HG03025 (cell line): Measurements from ENCODE around the gene CYP4A22.
"Not testable (repeated sequence)": the region's sequence is repeated elsewhere in the genome, so short reads cannot be mapped to it uniquely, and the experiment has no call there.

Source experiments
- ATAC-seq: cut with Tn5 transposase; IDR thresholded peaks from one replicate; pipeline ENCODE4 v1.9.1; 2021; ENCODE audit warnings: mild to moderate bottlenecking, moderate library complexity; ENCODE audit not compliant: unreplicated experiment, low FRiP score

CYP4A22 gene, protein sequence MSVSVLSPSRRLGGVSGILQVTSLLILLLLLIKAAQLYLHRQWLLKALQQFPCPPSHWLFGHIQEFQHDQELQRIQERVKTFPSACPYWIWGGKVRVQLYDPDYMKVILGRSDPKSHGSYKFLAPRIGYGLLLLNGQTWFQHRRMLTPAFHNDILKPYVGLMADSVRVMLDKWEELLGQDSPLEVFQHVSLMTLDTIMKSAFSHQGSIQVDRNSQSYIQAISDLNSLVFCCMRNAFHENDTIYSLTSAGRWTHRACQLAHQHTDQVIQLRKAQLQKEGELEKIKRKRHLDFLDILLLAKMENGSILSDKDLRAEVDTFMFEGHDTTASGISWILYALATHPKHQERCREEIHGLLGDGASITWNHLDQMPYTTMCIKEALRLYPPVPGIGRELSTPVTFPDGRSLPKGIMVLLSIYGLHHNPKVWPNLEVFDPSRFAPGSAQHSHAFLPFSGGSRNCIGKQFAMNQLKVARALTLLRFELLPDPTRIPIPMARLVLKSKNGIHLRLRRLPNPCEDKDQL

DNA sequence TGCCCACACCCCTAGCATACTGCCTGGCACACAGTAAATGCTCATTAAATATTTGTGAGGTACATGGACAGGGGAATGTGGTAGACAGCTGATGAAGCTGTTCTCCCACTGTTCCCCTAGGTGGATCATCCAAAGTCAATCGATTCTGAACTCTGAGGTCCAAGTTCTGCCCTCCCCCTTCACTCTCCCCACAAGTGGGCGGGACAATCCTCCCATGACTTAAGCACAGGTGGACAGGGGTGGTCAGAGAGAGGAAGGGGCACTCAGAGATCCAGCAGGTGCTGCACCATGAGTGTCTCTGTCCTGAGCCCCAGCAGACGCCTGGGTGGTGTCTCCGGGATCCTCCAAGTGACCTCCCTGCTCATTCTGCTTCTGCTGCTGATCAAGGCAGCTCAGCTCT, at the start of gene CYP4A22:
TSS of gene CYP4A22 (plus strand) at position 244 of the 400 bp plus-strand sequence. CDS start at position 289, 45 bp downstream.
- ATAC-seq = no peak

DNA sequence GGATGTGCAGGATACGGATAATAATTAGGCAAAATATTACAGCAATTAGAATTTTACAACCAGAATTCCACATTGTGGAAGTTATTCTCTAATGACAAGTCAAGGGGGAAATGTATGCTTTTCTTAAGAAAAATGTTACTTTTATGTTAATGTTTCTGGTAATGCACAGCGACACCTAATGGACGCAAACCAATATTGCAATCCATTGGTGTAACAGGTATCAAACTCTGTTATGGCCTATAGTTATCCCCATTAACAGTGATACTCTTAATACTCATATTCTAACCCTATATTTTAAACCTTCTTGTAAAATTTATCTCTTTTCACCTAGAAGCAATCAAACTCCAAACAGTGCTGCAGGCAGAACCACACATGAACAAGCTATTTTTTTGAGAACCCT, 47.9 kb upstream of the CYP4A22 start:
- ATAC-seq = not testable (repeated sequence)

DNA sequence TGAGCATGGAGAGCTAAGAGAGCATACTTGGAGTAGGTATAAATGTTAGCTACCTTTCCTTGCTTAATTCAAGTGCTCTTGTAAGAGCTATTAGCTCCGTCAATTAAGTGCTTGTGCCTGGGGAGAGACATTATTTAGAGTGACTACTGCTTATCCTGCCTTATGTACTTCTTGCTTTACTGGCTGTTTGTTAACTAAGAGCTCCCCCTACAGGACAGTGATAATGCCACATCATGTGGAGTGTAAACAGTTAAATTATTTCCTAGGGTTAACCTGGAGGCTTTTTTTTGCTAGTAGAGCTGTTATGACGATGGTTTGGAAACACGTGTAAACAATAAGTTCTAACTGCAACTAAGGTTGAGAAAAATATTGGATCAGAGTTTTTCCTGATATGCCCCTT, 45.8 kb upstream of the CYP4A22 start:
- ATAC-seq = not testable (repeated sequence)

DNA sequence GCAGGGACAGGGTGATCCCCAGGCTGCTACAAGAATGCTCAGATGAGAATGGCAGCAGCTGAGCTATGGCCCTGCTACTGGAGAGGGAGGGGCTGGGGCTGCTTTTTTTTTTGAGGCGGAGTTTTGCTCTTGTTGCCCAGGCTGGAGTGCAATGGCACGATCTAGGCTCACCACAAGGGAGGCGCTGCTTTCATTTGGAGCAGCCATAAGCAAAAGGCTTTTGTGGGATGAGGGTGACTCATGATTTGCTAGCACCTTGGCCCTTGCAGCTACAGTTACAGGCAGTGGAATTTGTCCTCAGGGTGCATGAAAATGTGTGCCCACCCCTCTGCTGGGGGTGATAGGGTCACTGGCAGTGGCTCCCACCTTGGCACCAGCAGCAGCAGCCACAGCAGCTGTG, 32.4 kb upstream of the CYP4A22 start:
- ATAC-seq = no peak

DNA sequence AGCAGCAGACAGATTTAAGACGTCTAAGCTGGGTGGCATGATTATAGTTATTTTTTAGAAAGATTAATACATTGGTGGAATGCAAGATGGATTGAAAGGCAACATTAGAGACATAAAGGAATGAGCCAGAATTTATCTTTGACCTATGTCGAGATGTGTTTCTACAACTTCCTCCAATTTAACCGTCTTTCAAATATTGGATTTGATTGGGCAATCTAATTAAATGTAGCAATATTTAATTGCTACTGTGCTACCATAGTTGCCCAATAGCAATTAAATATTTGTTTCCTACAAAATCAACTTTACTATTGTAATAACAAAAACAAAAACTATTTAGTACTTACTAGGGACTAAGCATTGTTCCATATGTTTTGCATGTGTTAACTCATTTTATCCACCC, 30.4 kb upstream of the CYP4A22 start:
- ATAC-seq = no peak

DNA sequence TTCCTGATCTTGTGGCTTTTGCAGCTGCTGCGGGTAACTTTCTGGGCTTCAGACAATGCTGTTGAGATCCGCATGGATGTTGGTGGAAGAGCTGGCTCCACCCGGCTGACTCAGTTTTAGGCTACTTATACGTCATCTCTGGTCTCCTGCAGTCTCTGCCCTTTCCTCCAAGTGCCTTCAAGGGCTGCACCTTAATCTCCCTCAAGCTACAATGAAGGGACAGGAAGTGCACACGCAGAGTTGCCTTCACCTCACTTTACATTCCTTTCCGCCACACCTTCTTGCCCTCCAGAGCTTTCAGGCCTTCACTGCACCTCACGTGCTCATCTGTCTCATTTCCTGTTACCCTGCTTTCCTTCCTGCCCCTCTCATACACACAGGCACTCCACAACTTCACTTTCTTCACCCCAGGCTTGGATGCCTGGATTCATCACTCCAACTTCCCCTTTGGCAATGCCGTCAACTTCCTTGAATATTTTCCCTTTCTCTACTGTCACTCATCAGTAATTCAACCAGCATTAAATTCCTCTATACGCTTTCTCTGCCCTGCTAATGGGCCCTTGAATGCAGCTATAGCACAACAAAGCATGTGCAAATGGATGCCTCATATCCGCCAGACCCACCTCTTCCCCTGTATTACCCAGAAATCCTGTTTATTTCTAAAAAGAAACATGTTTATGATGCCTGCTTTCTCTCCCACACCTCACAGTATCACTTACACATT, 29.2 kb upstream of the CYP4A22 start:
- ATAC-seq = not testable (repeated sequence)

DNA sequence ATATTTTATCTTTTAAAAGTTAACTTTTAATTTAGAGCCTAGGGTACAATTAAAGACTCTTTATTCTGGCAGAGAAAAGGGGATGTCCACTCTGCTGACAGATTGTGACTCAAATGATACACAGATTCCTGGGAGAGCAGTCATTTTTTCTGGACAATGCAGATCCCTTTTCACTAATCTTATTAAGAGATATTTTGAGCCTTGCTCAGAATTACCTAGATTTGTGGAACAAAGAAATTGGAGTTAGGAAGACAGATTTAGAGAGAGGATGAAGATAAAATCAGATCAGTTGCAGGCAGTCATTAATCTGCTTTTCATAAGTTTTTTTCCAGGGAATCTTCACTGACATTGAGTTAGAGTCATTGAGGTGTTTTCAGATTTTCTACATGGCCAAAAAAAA, 27.8 kb upstream of the CYP4A22 start:
- not testable (repeated sequence) for ATAC-seq

DNA sequence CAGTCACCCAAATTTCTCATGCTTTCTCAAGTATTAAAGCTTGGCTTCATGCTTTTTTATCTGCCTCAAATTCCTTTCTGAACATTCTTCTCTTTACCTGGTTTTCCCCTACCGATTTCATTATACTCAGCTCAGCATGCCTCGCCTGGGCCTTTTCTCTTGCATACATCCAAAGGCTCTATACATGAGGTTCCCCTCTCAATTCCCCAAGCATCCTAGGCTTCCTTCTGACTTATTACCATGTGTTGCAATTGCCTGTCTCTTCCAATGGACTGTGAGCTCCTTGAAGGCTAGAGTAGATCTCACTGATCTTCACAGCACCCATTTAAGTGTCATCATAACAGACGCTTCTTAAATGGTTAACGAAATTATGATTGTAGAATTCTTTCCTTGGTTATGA, 24.1 kb upstream of the CYP4A22 start:
- no peak for ATAC-seq

DNA sequence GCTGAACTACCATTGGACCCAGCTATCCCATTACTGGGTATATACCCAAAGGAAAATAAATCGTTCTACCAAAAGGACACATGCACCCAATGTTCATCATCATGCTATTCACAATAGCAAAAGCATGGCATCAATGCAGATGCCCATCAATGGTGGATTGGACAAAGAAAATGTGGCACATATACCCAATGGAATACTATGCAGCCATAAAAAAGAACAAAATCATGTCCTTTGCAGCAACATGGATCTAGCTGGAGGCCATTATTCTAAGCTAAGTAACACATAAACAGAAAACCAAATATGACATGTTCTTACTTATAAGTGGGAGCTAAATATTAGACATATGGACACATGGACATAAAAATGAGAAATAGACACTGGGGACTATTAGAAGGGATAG, 16.2 kb upstream of the CYP4A22 start:
- ATAC-seq = not testable (repeated sequence)

DNA sequence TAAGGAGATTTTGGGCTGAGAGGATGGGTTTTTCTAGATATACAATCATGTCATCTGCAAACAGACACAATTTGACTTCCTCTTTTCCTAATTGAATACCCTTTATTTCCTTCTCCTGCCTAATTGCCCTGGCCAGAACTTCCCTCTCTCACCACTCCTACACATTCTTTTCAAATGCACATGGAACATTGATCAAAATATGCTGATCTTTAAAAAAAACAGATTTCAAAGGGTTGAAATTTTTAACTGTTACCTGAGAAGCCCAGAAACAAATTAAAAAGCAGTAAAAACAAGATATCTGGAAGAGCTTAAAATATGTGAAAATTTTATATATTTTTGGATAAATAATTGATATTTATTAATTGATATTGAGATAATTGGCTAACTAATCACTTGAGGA, 12.4 kb upstream of the CYP4A22 start:
- not testable (repeated sequence) for ATAC-seq

DNA sequence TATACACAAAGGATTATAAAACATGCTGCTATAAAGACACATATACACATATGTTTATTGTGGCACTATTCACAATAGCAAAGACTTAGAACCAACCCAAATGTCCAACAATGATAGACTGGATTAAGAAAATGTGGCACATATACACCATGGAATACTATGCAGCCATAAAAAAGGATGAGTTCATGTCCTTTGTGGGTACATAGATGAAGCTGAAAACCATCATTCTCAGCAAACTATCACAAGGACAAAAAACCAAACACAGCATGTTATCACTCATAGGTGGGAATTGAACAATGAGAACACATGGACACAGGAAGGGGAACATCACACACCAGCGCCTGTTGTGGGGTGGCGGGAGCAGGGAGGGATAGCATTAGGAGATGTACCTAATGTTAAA, 10.2 kb upstream of the CYP4A22 start:
- ATAC-seq = not testable (repeated sequence)

DNA sequence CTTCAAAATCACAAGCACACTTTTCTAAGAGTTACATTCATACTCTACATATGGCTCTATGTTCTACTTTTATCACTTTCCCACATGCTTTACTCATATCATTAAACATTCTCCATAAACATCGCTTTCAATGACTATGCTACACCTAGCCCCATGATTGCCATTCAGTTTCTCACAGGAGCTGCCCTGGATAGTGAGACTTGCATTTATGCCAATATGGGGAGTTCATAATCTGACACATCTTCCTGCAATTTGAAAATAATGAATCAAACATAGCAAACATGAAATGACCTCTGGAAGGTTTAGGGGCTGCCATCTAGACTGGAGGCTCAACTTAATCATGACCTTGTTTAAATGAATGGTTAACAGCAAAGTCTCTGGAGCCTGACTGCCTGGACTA, 9.0 kb upstream of the CYP4A22 start:
- no peak for ATAC-seq

DNA sequence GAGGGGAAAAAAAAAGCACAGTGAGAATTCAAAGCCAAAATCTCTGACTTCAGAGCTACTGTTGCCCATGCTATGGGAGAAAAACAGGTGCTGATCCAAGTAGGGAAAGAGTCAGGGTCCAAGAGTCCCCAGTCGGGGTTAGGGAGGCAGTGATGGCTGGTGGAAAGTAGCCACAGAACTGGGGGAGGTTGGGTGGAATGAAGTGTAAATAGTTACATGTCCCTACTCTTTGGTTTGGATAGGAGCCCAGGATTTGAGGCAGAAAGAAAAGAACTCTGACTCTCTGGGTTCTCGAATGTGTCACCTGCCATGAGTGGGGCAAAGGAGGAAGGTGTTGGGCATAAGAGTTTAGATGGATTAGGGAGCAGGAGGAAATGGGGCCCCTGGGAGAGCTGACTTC, 8.4 kb upstream of the CYP4A22 start:
- ATAC-seq = not testable (repeated sequence)

DNA sequence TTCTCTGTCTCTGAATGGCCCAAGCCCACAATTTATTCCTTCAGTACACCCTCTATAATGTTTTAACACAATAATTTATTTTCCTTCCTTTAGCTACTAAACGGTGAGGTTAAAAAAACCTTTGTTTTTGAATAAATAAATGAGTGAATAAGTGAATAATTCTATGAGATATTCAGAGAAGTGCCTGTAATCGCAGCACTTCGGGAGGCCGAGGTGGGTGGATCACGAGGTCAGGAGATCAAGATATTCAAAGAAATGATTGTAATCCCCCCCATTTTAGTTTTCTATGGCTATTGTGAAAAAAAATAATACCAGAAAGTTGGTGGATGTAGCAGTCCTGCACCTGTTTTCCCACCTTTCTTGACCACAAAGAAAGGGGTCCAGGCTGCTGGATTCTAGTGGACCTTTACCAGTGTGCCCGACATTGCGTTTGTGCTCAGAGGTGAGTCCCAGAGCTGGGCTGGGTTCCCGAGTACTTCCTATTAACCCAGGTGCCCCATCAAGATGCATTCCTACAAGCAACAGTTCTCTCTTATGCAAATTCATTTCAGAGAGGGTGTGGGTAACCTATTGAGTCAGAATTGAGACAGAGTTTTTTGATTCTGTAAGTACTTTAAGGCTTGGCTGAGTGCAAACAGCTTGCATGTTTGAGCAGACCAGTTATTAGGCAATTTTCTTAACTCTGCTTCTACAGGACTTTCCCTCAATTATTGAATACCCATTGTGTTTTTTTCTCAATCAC, 7.6 kb upstream of the CYP4A22 start:
- ATAC-seq = not testable (repeated sequence)

DNA sequence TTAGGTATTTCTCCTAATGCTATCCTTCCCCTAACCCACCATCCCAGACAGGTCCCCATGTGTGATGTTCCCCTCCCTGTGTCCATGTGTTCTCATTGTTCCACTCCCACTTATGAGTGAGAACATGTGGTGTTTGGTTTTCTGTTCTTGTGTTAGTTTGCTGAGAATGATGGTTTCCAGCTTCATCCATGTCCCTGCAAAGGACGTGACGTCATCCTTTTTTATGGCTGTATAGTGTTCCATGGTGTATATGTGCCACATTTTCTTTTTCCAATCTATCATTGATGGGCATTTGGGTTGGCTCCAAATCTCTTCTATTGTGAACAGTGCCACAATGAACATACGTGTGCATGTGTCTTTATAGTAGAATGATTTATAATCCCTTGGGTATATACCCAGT, 4.6 kb upstream of the CYP4A22 start:
- not testable (repeated sequence) for ATAC-seq

DNA sequence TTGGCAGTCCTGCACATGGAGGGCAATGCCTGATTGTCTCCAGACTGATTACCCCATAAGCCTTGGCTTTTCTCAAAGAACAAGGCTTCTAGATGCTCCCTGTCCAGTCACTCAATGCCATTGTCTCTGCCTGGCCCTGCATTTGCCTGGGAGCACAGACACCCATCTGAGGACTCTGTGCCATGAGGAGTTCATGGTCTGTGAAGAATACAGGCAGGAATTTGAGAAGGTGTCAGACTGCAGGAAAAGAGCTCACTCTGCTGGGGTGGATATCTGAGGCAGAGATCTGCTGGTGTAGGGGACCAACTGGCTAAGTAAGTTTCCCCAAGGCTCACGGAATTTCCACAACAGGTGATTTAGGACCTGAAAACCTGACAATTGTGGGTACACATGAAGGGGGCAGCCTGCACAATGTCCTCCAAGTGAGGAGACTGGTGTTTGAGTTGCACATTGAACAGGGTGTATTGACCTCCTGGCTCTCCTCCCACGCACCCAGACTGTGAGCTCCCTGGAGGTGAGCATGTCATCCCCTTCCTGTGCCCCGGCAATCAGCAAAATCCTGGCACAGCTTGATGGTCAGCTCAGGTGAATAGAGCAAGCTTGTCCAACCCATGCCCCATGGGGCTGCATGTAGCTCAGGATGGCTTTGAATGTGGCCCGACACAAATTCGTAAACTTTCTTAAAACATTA, 829 bp downstream of the CYP4A22 start:
- no peak for ATAC-seq

DNA sequence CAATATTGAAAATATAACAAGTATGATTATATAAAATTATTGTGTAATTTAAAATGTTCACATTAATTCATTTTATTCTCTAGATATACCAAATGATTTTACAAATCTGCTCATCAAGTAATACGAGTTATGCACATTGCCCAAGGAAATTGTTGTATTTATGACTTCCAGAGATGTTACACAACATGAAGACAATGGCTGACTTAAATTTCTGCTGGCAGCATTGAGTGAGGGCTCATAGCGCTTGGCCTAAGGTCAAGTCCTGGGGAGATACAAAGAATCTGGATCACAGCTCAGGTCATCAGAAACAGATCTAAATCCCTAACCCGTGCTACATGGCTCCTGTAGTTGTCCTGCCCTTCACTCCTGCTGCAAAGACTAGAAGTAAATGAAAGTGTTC, 3.1 kb downstream of the CYP4A22 start:
- not testable (repeated sequence) for ATAC-seq

DNA sequence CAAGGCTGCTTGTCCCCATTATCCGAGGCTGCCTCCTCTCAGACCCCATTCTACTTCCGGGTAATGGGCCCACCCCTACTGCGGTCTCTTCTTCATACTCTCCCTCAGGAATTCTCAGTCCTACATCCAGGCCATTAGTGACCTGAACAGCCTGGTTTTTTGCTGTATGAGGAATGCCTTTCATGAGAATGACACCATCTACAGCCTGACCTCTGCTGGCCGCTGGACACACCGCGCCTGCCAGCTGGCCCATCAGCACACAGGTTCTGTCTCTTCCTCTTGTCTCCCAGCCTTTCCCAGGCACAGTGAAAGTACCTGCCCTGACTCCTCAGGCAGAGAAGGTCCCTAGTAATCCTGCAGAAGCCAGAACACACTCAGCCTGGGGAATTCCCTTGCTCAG, 6.4 kb downstream of the CYP4A22 start:
- ATAC-seq = not testable (repeated sequence)

DNA sequence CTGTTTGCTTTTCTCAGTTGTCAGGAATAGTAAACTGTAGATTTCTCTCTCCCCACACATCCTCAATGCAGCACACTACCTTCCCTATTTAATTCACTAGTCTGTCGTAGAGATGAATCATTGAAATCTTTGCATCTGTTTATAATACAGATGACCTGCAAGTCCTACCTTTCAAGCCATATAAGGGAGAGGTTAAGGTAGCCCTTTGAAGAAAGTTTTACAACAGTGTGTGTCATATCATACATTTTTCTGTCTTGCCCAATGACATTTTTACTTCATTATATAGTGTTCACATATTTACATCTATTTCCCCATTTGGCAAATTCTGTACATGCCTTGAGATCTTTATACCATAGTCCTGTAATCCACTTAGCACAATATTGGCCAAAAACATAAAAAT, 9.3 kb downstream of the CYP4A22 start:
- not testable (repeated sequence) for ATAC-seq

DNA sequence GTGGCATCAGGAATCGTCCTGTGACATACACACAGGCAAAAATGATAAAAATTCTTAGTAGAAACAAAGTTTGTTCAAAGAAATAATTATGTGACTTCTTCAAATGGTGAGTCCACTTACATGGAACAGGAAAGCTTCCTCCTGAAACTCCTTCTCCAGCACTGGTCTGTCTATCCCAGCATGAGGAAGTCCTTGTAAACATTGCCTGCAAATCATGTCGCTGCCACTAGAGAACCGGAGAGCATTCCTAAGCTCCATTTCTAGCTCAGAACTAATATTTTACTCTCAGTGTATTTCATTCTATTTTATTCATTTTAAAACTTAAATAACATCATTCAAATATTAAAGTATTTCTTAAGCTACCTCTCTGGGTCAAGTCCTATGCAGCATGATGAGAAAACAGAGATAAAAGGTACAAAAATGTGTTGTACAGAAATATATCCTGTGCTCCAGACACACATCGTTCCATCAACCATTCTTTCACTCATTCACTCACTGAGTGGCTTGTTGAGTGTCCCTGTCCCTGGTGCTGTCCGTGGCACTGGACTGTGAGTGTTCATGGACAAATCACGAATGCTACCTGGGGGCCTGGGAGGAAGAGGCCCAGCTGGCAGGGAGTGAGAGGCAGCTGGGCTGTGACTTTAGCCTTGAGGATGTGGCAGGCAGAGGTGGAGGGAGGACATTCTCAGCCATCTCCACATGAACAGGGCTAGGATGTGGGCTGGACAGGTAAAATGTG, 10.0 kb downstream of the CYP4A22 start:
- no peak for ATAC-seq
